Keratinocyte (primary cell): Measurements from ENCODE around the gene KCNMA1. TPM values are rescaled to one million over a fixed set of nuclear protein-coding genes. Genes with fewer than 3 reads are reported as not detected.

Experiments used
- DNase-seq: peaks from one replicate; pipeline ENCODE4 v3.0.0-alpha.2; 2011; ENCODE audit warnings: low read depth, missing footprints, low spot score
- FAIRE-seq: peaks from 2 replicates; lab custom pipeline; 2011; peaks lifted over from hg19 to GRCh38; lab: Jason Lieb, UNC
- H2AFZ ChIP-seq: 2 replicates; pipeline ENCODE4 v1.6.0; 2012; ENCODE audit warnings: low read length, control low read depth, inconsistent platforms; ENCODE audit not compliant: control insufficient read depth
- H3K27ac ChIP-seq: 2 replicates; pipeline ENCODE4 v1.5.1; 2011; ENCODE audit warnings: low read length; ENCODE audit not compliant: control insufficient read depth, insufficient read depth
- H3K27me3 ChIP-seq: 3 replicates; pipeline ENCODE4 v1.6.0; 2011; ENCODE audit warnings: low read length; ENCODE audit not compliant: control insufficient read depth, insufficient read depth; ENCODE audit errors: extremely low read depth
- H3K36me3 ChIP-seq, 2 experiments: 2 replicates in 1 of 2; 3 replicates in 1 of 2; pipeline ENCODE4 v1.5.1; 2011; ENCODE audit warnings: low read length in 2 of 2, mild to moderate bottlenecking in 1 of 2; ENCODE audit not compliant: control insufficient read depth in 2 of 2, insufficient read depth in 2 of 2; ENCODE audit errors: extremely low read depth in 1 of 2
- H3K4me1 ChIP-seq: 3 replicates; pipeline ENCODE4 v1.5.1; 2011; ENCODE audit warnings: low read length; ENCODE audit not compliant: control insufficient read depth, insufficient read depth; ENCODE audit errors: extremely low read depth
- H3K4me2 ChIP-seq: 3 replicates; pipeline ENCODE4 v1.6.0; 2011; ENCODE audit warnings: low read depth, low read length; ENCODE audit not compliant: control insufficient read depth, insufficient read depth; ENCODE audit errors: extremely low read depth
- H3K4me3 ChIP-seq, 3 experiments: fragments of 200-600 bp in 1 of 3; sonication (generic) in 1 of 3; 2 replicates in 2 of 3; 3 replicates in 1 of 3; pipeline ENCODE4 v1.5.1; 2011 to 2016; ENCODE audit warnings: low read length in 3 of 3, mild to moderate bottlenecking in 3 of 3, control low read depth in 2 of 3, inconsistent platforms in 1 of 3, low read depth in 1 of 3, mixed read lengths in 1 of 3, mixed run types in 1 of 3, moderate library complexity in 1 of 3; ENCODE audit not compliant: control insufficient read depth in 2 of 3, insufficient read depth in 2 of 3; ENCODE audit errors: extremely low read depth in 1 of 3
- H3K79me2 ChIP-seq: 2 replicates; pipeline ENCODE4 v1.6.0; 2012; ENCODE audit warnings: low read length; ENCODE audit not compliant: control insufficient read depth, insufficient read depth
- H3K9ac ChIP-seq: 3 replicates; pipeline ENCODE4 v1.6.0; 2011; ENCODE audit warnings: low read length; ENCODE audit not compliant: control insufficient read depth, insufficient read depth; ENCODE audit errors: extremely low read depth
- H3K9me1 ChIP-seq: 3 replicates; pipeline ENCODE4 v1.6.0; 2011; ENCODE audit warnings: low read length; ENCODE audit not compliant: control insufficient read depth, insufficient read depth; ENCODE audit errors: extremely low read depth
- H3K9me3 ChIP-seq: 2 replicates; pipeline ENCODE4 v1.5.1; 2012; ENCODE audit warnings: low read depth, low read length; ENCODE audit not compliant: control insufficient read depth
- H4K20me1 ChIP-seq: 3 replicates; pipeline ENCODE4 v1.6.0; 2011; ENCODE audit warnings: low read length; ENCODE audit not compliant: control insufficient read depth, insufficient read depth; ENCODE audit errors: extremely low read depth
- CTCF ChIP-seq, 3 experiments: IDR thresholded peaks in 1 of 3; conservative IDR thresholded peaks in 1 of 3; optimal IDR thresholded peaks in 1 of 3; 2 replicates in 2 of 3; 3 replicates in 1 of 3; pipeline versions ENCODE3 to v1.5.1; 2011; ENCODE audit warnings: low read length in 3 of 3, mild to moderate bottlenecking in 3 of 3, moderate library complexity in 2 of 3, control low read depth in 1 of 3, inconsistent platforms in 1 of 3; ENCODE audit not compliant: insufficient read depth in 2 of 3; ENCODE audit errors: extremely low read depth in 1 of 3
- EZH2 ChIP-seq: IDR thresholded peaks from one replicate; pipeline ENCODE4 v1.6.1; 2012; ENCODE audit warnings: inconsistent platforms, mild to moderate bottlenecking, low read length, moderate library complexity
- dilution Hi-C: fragments of 300-500 bp; cut with MboI; formaldehyde crosslinking; loops from one replicate; pipeline ENCODE4 v1.7.0; 2020; ENCODE audit warnings: low sequenced_read_pairs; ENCODE audit not compliant: extremely low pct_ligation_motif_present
- polyA plus RNA-seq, 5 experiments: library from polyadenylated mRNA; depleted of rRNA in 3 of 5; stranded (reverse) in 3 of 5; stranded (forward) in 1 of 5; unstranded in 1 of 5; fragments of >200 nt; gene quantifications; 1 replicate in 1 of 5; 2 replicates in 3 of 5; 3 replicates in 1 of 5; pipeline versions ENCODE4 v1.2.1 to v1.2.3, GENCODE V29; 2011 to 2012; ENCODE audit warnings: missing spikeins in 2 of 5, low read depth in 1 of 5, low replicate concordance in 1 of 5

The KCNMA1 gene
- polyA plus RNA-seq, 1 donor (not counting 4 experiments of a cell fraction or from before 2014, with no cell fraction given) = 6.3 TPM

GRCh38 chr10:77675347-77675746, 37.7 kb upstream of the KCNMA1 start:
- no peaks in the 10 kb centered on the region for H3K4me1 ChIP-seq
- TF ChIP-seq EZH2 (no peak), CTCF (optimal IDR thresholded peaks at IDR 0.05 in 1 of 3, IDR thresholded peaks at IDR 0.05 in 1 of 3, conservative IDR thresholded peaks at IDR 0.05 in 1 of 3; ENCODE audit: extremely low read depth in 1 of 3, insufficient read depth in 2 of 3, low read length in 3 of 3) (no peak)
- H2AFZ ChIP-seq = no peak overlapping the region
- peaks cover 15% of the 10 kb centered on the region for H3K27me3 ChIP-seq
- no peak overlapping the region for H3K9ac ChIP-seq
- H3K9me1 ChIP-seq = no peaks in the 10 kb centered on the region
- no peak for FAIRE-seq
- H3K36me3 ChIP-seq = no peaks in the 10 kb centered on the region
- H3K79me2 ChIP-seq = no peaks in the 10 kb centered on the region
- no peak overlapping the region for H3K4me2 ChIP-seq
- no peak for DNase-seq
- dilution Hi-C loops = no loop called here
- no peaks in the 10 kb centered on the region for H3K9me3 ChIP-seq
- no peak overlapping the region for H3K4me3 ChIP-seq
- H3K27ac ChIP-seq = no peak overlapping the region
- no peaks in the 10 kb centered on the region for H4K20me1 ChIP-seq

- dilution Hi-C loops = no loop called here
- FAIRE-seq (no peak), DNase-seq (no peak)
- Histone ChIP-seq H3K9me1 (no peaks in the 10 kb centered on the region), H3K27me3 (peaks cover 12% of the 10 kb centered on the region), H3K9ac (no peak overlapping the region), H3K4me1 (no peaks in the 10 kb centered on the region), H4K20me1 (no peaks in the 10 kb centered on the region), H2AFZ (no peak overlapping the region), H3K27ac (no peak overlapping the region), H3K4me3 (no peak overlapping the region), H3K9me3 (no peaks in the 10 kb centered on the region), H3K4me2 (no peak overlapping the region), H3K79me2 (no peaks in the 10 kb centered on the region), H3K36me3 (no peaks in the 10 kb centered on the region)
- TF ChIP-seq EZH2 (no peak), CTCF (optimal IDR thresholded peaks at IDR 0.05 in 1 of 3, IDR thresholded peaks at IDR 0.05 in 1 of 3, conservative IDR thresholded peaks at IDR 0.05 in 1 of 3; ENCODE audit: extremely low read depth in 1 of 3, insufficient read depth in 2 of 3, low read length in 3 of 3) (no peak)
Observed at GRCh38 chr10:77673515-77674140, 36.0 kb upstream of the KCNMA1 start.
